Hindlimb muscle (tissue), 1 donor: ENCODE measurements around the gene NGF. TPM values are rescaled to one million over a fixed set of nuclear protein-coding genes. Genes with fewer than 3 reads are reported as not detected.
"Not testable (repeated sequence)": the region's sequence is repeated elsewhere in the genome, so short reads cannot be mapped to it uniquely, and the experiment has no call there.

Experiments
- DNase-seq: peaks from one replicate; pipeline ENCODE4 v3.0.0-alpha.2; 2013
- polyA plus RNA-seq: library from polyadenylated mRNA; unstranded; fragments of 120-200 nt; gene quantifications from one replicate; pipeline ENCODE4 v1.2.1, GENCODE V29; 2013; ENCODE audit not compliant: insufficient read length

The NGF gene
- polyA plus RNA-seq = 2.5 TPM

DNA sequence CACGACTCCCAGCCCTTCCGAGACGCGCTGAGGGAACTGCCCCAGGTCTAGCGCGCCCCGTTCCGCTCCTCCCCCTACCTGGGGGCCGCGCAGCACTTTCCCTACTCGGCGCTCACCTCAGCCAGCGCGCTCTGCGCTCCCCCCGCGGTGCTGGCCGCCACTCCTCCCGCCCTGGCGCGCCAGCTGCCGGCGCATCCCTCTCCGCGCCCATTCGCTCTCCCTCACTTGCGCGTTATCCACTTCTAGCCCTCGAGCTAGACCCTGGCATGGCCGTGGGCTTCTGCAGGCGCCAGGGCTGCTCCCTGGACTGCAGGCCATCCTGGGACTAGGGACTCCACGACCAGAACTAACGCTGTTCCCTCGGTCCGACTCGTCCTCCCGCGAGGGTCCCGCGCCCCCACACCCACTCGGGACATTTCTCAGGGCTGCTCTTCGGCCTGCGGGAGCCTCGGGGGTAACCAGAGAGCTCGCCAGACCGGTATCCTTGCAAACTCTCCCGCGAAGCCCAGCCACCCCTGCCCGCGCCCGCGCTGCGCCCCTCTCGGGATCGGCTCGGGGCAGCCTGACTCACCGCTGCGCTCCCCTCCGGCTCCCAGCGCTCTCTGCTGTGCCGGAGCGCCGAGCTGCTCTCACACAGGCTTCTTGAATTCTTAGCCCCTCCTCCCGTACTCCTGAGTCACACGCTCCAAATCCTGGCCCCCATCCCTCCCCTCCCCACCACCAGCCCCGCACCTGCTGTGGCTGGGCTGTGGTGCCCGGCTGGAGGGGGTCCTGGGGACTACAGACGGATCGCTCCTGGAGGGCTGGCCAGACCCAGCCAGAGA is at the start of gene NGF:
TSS of gene NGF (minus strand) at position 617 of the 824 bp plus-strand sequence. CDS start 51,454 bp downstream, outside the sequence.
- peak; percentile 61 for DNase-seq

DNA sequence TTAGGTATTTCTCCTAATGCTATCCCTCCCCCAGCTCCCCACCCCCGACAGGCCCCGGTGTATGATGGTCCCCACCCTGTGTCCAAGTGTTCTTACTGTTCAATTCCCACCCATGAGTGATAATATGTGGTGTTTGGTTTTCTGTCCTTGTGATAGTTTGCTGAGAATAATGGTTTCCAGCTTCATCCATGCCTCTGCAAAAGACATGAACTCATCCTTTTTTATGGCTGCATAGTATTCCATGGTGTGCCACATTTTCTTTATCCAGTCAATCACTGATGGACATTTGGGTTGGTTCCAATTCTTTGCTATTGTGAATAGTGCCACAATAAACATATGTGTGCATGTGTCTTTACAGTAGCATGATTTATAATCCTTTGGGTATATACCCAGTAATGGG is 45.4 kb upstream of the NGF start:
- not testable (repeated sequence) for DNase-seq

DNA sequence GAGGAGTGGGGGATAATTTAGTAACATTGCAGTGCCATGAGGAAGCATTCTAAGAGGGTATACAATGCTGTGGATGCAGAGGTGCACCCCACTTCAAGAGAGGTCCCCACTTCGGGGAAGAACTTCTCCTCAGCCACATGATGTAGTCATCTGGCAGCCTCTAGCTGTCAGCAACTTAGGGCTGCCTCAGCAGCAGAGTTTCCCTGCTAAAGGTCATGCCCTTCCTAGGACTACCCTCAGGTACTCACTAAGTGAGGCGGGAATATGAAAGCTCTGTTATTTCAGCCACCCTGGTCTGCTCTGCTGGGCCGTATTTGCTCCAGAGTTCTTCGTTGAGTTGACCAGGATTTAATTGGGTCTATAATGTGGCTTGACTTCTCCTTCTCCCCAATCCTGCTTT is 41.9 kb upstream of the NGF start:
- no peak for DNase-seq

DNA sequence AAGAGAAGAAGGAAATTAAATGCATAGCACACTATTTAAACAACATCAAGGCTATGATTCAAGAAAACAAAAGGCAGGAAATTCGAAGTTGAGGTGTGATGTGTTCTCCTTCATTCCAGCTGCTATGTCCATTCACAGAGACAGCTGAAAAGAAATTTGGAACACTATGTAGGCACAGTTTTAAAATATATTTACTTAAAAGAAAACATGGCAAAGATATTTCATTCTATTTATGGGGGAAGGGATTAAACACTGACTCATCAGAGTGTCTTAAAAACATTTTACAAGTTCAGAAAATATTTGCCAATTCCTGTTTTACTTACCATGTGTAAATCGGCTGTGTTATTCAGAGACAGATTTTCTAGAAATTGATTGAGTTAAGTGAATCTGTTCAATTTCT is 39.4 kb upstream of the NGF start:
- DNase-seq = no peak

DNA sequence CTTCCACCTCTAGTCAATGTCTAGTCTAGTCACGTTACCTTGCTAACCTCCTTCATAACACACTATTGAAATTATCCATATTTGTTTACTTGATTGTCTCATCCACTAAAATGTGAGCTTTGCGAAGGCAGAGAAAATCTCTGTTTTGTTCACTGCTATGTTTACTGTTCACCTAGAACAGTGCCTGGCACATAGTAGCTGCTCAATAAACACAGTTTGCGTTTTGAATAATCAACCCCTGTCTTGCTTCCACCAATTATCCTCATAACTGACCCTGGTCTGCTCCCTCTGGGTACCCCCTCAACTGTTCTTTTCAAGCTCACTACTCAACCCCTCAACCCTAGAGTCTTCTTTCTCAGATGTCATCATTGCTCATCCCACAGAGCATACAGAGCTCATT is 36.5 kb upstream of the NGF start:
- DNase-seq = no peak

DNA sequence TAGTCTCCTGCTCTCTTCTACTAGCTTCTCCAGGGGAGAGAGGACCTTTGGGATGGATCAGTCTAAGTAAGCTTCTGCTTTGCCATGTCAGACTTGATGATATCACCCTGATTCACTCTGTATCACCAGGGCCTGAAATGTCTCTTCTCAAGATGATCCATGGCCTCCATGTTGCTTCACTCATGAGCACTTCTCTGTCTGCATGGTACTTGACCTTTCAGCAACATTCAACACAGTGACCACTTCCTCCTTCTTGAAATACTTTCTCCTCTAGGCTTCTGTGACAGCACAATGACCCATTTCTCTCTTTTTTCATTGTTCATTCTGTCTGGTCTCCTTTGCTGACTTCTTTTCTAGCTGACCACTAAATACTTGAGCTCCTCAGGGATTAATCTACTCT is 35.3 kb upstream of the NGF start:
- no peak for DNase-seq

DNA sequence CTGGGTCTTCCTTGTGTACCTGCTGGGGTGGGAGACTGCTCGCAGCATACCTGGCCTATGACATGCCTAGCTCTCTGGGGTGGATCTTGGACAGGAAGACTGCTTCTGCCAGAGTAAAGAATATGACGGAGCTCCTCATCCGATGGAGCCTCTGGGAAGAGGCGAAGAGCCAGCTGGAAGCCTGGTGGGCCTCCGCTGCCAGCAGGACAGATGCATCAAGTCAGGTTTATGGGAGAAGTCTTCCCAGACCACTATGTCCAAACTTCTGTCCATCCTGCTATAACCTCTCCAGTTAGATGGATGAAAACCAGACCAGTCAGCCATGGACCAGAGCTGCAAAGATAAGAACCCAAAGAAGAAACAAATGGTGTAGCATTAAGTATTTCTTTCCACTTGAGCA is 27.7 kb upstream of the NGF start:
- no peak for DNase-seq

DNA sequence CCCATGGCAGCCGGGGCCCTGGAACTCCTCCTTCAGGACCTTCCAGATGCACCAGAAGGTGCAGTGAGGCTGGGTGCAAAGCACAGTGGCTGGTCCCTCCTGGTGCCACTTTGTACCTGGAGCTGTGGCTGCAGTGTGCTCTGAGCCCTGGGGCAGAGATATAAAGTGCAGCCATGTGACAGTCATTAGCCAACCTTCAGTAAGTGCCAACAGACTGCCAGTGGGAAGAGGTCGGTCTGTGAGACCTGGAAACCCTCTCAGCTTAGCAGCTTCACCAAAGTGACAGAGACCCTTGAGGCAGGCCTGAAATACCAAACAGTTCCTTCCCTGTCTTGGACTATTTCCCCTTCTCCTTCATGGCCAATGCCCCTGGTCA is 26.7 kb upstream of the NGF start:
- DNase-seq = no peak

DNA sequence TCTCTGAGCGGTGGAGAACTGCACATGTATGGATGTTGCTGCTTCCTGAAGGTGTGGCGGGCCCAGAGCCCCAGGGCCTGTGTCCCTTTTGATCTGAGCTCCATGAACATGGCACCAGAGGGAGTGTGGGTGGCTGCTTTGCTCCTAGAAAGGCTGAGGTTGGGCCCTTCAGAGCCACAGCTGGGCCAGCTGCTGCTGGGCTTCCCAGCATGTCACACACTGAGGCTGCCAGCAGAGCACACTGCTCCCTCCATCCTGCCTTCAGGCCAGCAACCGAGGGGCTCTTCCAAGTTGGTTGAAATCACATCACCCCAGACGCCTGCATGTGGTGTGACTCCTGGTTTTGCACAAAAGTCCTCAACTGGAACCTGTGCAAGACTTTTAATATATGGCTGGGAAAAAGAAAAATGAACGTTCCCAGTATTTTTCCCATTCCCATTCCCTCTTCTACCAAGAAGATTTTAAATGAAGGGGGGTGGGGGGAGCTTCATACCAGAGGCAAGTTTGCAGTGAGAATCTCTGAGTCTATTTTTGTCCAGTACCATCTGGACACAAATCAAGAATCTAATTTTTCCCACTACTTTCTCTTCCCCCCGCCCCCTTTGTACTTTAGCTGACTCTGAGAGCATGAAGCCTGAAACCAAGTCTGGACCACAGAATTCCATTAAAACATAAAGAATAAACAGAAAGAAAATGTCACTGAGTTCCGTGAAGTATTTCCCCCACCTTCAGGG is 26.2 kb upstream of the NGF start:
- peak; percentile 49 for DNase-seq

DNA sequence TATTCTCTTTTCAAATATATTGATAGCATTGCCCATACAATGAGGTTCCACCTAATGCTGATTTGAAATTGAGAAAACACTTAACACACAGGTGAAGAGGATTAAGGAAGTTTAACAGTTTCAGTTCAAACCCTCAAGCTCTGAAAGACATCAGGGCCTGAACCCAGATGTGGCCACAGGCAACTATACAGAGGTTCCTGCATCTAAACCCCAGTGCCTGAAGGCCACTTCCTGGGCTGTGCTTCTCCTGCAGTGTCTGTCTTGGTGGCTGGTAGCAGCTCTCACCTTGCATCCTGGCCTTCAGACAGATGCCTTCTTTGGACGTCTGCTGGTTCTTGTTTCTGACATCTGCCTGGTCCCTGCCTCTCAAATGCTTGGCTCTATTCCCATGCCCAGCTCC is 25.1 kb upstream of the NGF start:
- DNase-seq = no peak

DNA sequence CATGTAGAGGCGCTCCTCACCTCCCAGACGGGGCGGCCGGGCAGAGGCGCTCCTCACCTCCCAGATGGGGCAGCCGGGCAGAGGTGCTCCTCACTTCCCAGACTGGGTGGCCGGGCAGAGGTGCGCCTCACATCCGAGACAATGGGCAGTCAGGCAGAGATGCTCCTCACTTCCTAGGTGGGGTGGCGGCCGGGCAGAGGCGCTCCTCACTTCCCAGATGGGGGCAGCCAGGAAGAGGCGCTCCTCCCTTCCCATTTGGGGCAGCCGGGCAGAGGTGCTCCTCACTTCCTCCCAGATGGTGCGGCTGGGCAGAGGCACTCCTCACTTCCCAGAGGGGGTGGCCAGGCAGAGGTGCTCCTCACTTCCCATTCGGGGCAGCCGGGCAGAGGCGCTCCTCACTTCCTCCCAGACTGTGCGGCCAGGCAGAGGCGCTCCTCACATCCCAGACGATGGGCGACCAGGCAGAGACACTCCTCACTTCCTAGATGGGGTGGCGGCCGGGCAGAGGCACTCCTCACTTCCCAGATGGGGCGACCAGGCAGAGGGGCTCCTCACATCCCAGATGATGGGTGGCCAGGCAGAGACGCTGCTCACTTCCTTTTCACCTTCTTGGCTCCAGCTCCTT is 22.6 kb upstream of the NGF start:
- not testable (repeated sequence) for DNase-seq

DNA sequence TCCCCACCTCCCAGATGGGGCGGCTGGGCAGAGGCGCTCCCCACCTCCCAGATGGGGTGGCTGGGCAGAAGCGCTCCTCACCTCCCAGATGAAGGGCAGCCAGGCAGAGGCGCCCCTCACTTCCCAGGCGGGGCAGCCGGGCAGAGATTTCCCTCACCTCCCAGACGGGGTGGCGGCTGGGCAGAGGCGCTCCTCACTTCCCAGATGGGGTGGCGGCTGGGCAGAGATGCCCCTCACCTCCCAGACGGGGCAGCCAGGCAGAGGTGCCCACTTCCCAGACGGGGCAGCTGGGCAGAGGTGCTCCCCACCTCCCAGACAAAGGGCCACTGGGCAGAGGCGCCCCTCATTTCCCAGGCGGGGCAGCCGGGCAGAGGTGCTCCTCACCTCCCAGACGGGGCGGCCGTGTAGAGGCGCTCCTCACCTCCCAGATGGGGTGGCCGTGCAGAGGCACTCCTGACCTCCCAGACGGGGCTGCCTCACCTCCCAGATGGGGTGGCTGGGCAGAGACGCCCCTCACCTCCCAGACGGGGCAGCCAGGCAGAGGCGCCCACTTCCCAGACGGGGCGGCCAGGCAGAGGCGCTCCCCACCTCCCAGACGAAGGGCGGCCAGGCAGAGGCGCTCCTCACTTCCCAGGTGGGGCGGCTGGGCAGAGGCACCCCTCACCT is 21.9 kb upstream of the NGF start:
- not testable (repeated sequence) for DNase-seq

DNA sequence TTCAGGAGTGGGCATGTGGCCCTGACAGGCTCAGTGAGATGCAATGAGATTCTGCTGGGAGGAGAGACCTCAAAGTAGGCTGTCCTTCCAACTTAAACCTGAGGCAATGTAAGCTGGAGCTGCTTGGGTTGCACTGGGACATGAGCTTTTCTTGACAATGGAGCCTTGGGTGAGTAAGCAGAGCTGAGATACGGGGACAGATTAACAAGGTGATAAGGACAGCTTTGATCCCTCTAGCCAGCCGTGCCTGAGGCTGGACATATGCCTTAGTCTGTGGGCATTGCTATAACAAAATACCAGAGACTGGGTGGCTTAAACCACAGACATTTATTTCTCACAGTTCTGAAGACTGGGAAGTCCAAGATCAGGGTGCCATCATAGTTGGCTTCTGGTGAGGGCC is 18.3 kb upstream of the NGF start:
- DNase-seq = no peak

DNA sequence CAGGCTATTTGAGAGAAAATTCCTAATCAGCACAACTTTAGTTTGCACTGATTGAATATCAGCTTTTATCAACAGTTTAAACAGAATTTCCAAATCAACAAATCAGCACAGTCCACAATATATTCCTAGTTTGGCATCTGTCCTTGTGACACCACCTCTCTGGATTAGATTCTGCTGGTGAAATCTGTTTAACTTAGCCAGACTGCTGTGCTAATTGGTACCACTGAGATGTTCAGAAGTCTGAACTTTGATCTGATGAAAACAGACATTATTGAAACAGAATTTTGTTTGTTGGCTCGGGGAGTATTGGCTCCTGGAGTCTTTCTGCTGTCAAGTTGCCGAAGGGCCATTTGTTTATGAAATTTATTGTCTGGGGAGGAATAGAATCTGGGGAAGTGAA is 17.0 kb upstream of the NGF start:
- DNase-seq = no peak

DNA sequence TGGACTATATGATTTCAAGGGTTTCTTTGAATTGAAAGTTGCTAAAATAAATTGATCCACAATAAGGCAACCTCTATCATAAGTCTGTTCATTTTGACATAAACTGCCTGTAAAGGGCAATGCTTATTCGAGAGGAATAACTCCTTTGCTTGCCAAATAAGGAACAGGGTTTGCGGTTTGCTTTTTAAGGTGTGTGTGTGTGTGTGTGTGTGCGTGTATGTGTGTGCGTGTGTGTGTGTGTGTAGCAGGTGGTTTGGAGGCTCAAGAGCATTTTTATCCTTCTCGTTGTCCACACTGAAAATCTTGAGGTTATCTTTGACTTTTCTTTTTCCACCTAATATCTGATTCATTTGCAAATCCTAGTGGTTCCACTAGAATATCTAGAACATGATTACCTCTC is 13.1 kb upstream of the NGF start:
- no peak for DNase-seq

DNA sequence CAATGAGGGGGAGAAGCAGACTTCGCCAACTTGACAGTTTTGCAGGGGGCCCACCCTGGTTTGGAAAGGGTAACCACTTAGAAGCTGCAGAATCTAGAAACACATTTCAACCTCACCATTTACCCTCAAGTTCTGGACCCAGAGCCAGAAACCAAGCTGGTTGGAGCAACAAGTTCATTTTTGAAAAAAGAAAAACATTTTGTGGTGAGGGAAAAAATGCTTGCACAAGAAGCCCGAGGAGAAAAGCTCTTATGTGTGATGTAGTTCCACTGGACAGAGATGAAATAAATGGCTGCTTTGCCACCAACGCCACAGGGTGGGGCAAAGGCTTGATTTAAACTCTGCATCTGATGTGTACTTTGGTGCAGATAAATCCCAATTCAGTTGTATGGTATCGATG is 10.6 kb upstream of the NGF start:
- no peak for DNase-seq

DNA sequence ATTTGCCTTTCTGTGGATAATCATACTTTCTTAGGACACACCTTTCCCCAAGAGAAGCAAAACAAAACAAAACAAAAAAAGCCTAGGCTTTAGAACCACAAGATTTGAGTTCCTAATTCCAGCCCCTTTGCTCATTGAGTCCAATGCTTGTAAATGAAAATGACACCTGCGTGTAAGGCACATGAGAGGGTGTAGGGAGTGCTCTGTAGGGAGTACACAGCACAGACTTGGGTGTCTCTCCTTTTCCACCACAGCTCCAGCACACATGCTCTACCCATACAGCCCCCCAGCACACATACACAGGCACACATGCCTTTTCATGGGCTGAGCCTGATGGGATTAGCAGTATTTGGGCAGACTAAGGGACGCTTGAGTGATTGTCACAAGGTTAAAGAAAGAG is 9.2 kb upstream of the NGF start:
- DNase-seq = no peak

DNA sequence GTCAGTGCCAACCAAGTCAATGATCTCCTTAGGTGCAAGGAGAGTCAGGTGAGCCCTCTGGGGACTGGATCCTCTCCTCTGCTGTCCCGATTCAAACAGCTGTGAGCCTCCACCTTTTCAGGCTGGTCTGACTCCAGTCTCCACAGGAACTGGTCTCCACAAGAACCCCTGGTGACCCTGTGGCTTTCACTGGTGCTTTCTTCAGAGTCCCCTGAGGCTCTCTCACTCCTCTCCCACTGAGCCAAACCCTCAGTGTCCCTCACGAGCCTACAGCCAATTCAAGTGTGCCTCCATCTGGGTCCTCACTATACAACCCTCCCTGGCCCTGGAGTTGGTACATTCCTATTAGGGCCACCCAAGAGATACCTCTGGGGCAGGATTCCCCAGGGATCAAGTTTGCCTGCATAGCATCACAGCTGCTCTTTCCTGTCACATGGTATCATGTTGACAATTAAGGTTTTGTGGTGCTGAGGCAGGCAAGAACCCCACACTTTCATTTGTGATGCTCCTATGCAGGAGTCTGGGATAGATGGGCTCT is 5.2 kb upstream of the NGF start:
- DNase-seq = no peak

DNA sequence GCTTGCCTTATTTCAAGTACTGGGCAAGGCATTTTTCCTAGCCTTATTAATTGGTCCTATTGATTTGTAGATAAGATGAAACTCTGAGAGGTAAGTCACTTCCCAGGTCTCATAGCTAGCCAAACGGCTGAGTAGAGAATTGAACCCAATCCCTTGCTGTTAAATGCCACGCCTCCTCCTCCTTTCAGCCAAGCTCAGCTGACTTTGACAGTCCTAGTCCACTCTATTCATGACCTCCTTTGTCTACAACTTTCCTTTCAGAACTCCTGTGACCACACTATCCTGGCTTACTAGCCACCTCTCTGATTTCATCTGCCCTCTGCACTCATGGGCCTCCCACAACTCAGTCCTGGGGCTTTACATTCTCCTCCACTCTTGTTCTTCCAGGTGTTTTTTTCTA is 3.9 kb upstream of the NGF start:
- DNase-seq = no peak

DNA sequence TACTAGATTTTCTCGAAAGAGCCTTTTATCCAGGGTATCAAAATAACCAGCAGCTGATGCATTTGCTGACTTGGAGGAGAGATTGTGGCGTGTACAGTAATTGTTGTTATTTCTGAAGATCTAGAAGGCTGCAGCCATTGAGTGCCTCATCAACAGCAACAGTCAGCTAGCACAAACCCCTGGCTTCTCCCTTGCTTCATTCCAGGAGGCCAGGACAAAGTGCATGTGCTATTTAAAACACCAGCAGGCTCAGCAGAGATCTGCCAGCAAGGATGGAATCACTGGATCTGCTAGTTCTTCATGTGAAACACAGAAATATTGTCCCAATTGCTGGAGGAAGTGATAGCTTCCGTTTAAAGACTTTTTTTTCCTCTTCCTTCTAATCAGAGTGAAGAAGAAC is 2.8 kb upstream of the NGF start:
- no peak for DNase-seq

DNA sequence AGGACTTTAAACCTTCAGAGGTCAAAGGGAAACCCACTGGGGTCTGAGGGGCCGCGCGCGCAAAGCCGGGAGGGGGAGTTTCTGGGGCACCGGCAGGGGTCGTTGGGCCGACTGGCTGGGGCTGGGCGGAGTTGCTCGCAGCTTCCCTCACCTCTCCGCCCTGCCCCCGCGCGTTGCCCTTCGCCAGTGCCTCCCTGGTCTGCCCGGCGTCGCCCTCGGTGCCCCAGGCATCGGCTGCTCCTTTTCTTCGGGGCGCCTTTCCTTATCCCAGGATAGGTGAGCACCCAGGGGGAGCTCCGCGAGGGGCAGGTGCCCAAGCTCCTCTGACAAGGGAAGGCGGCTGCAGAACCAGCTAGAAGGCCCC is 390 bp upstream of the NGF start:
- no peak for DNase-seq

DNA sequence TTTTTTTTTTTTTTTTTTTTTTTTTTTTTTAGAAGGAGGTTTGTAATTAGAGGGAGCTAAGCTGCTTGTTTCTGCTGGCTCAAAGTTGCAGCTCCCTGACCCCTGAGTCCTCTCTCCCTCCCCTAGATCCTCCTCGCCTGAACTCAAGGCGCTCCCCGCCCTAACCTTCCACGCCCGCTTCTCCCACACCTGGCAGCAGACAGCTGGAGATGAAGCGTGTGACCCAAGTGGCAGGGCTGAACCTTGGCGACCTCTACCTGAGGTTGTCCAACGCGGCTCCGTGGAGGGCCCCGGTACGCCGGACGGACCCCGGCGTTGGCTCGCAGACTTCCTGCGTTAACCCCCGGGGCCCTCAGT is 795 bp downstream of the NGF start:
- DNase-seq = no peak

DNA sequence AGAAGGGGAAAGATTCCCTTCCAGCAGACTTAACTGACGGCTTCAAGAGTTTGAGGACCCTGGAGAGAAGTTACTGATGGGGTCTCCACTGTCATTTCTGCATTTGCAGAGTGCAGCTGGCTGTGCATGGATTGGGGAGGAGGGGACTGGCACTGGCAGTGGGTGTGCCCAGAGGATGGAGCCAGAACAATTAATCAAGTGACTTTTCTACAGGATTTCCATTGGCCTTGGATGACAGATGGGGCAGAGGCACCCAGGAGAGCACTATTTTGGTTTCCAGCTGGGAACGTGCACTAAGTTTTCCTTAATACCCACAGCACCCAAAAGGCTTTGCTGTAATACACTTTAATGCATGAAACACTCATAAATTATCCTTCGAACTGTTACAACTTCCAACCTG is 1.3 kb downstream of the NGF start:
- DNase-seq = no peak
